CD4-positive, CD25-positive, alpha-beta regulatory T cell (primary cell): ENCODE measurements around the gene PLXNB2. TPM values are rescaled to one million over a fixed set of nuclear protein-coding genes. Genes with fewer than 3 reads are reported as not detected.

Source experiments
- ATAC-seq, 2 donors: fragments of 150-1000 bp; cut with Tn5 transposase; one replicate each; pipeline ENCODE4 v1.10.0; 2021; ENCODE audit warnings: low read depth in 2 of 2, moderate number of reproducible peaks in 2 of 2, moderate library complexity in 1 of 2
- DNase-seq, 3 donors: peaks; one replicate each; pipeline versions ENCODE4 v3.0.0 to v3.0.0-alpha.2; 2012 to 2022; ENCODE audit warnings: mixed read lengths in 1 of 3
- H3K27ac ChIP-seq: one replicate; pipeline ENCODE4 v1.7.0; 2013; ENCODE audit warnings: mild to moderate bottlenecking, low read length; ENCODE audit not compliant: insufficient read depth, poor library complexity, severe bottlenecking
- H3K27me3 ChIP-seq: one replicate; pipeline ENCODE4 v1.7.0; 2013; ENCODE audit warnings: low read length; ENCODE audit not compliant: control insufficient read depth, insufficient read depth
- H3K36me3 ChIP-seq: one replicate; pipeline ENCODE4 v1.7.0; 2013; ENCODE audit warnings: mild to moderate bottlenecking, low read length, moderate library complexity; ENCODE audit not compliant: control insufficient read depth, insufficient read depth
- H3K4me1 ChIP-seq: 2 replicates; pipeline ENCODE4 v1.7.0; 2013; ENCODE audit warnings: mild to moderate bottlenecking, low read length; ENCODE audit not compliant: insufficient read depth, control insufficient read depth, poor library complexity, severe bottlenecking
- H3K4me3 ChIP-seq: one replicate; pipeline ENCODE4 v1.7.0; 2013; ENCODE audit warnings: low read depth, mild to moderate bottlenecking, low read length, moderate library complexity
- H3K9me3 ChIP-seq, 2 experiments: 1 replicate in 1 of 2; 2 replicates in 1 of 2; pipeline ENCODE4 v1.7.0; 2013; ENCODE audit warnings: low read length in 2 of 2, mild to moderate bottlenecking in 1 of 2, moderate library complexity in 1 of 2; ENCODE audit not compliant: control insufficient read depth in 2 of 2
- H3K27ac Mint-ChIP-seq, 3 donors: one replicate each; pipeline ENCODE4 v1.8.0; 2020 to 2022; ENCODE audit warnings: mild to moderate bottlenecking in 3 of 3, mixed read lengths in 3 of 3, moderate library complexity in 2 of 3
- H3K27me3 Mint-ChIP-seq: one replicate; pipeline ENCODE4 v1.8.0; 2022; ENCODE audit warnings: mild to moderate bottlenecking, mixed read lengths
- H3K36me3 Mint-ChIP-seq: one replicate; pipeline ENCODE4 v1.8.0; 2020; ENCODE audit warnings: mixed read lengths
- H3K4me1 Mint-ChIP-seq, 4 donors: one replicate each; pipeline ENCODE4 v1.8.0; 2020 to 2022; ENCODE audit warnings: mixed read lengths in 4 of 4, mild to moderate bottlenecking in 1 of 4
- H3K4me3 Mint-ChIP-seq, 4 donors: one replicate each; pipeline ENCODE4 v1.8.0; 2020 to 2022; ENCODE audit warnings: mild to moderate bottlenecking in 4 of 4, mixed read lengths in 4 of 4, moderate library complexity in 3 of 4
- H3K9me3 Mint-ChIP-seq, 7 donors: one replicate each; pipeline ENCODE4 v1.8.0; 2020 to 2022; ENCODE audit warnings: mixed read lengths in 7 of 7, mild to moderate bottlenecking in 3 of 7, moderate library complexity in 2 of 7
- polyA plus RNA-seq, 4 donors: library from polyadenylated mRNA; unstranded; fragments of 300-500 nt; fragmentation: Illumina TruSeq; gene quantifications; one replicate each; pipeline ENCODE4 v1.2.3, GENCODE V29; 2021
- total RNA-seq: library from RNA; stranded (reverse); gene quantifications from one replicate; pipeline ENCODE4 v1.2.3, GENCODE V29; 2022

Gene PLXNB2
- total and polyA plus RNA-seq, 5 donors from 2014 or later = 0.36 to 3.7 (median 0.55) TPM; not detected in 1

DNA sequence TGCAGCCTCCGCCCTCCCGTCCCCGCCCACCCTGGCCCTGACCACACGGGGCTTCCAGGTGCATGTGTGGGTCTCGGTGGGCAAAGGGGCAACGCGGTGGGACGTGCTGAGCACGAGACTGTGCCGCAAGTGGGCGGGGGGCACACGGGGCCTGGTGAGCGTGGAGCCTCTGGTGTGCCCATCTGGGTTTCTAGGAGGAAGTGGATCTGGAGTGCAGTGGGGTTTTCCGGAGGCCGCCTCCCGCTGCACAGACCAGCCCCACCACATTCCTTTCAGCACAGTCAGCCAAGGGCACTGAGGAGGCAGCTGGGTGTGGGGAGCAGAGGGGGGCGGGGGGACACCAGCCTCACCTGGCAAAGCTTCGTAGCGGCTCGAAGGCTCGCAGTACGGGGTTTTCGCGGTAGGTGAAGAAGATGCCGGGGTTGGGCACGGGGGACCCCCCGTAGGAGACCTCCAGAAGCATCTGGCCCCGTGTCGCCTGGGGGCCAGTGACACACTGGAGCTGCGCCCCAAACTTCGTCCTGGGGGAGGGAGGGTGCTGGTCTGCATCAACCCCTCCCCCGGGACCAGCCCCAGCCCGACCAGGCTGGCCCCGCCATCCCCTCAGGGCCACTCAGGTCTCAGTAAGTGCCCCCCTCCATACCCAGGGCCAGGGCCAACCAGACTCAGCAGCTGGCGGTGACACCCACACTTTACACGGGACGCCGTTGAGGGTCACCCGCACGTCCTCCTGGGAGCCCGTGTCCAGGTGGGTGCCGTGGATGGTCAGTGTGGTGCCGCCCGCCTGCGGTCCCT, 24.9 kb downstream of the PLXNB2 start:
- no peaks in the 10 kb centered on the region for H3K27me3 Mint-ChIP-seq
- H3K4me1 ChIP-seq = no peaks in the 10 kb centered on the region
- H3K36me3 Mint-ChIP-seq = no peaks in the 10 kb centered on the region
- H3K9me3 ChIP-seq = no peaks in the 10 kb centered on the region
- DNase-seq (no peak), ATAC-seq (no peak)
- H3K4me1 Mint-ChIP-seq = no peaks in the 10 kb centered on the region
- no peak overlapping the region for H3K4me3 ChIP-seq
- H3K4me3 Mint-ChIP-seq = no peak overlapping the region
- no peaks in the 10 kb centered on the region for H3K36me3 ChIP-seq
- H3K27ac ChIP-seq = no peak overlapping the region
- H3K9me3 Mint-ChIP-seq = peaks cover 0 to 1% (median 0%) of the 10 kb centered on the region in 7 donors
- H3K27ac Mint-ChIP-seq = no peak overlapping the region
- no peaks in the 10 kb centered on the region for H3K27me3 ChIP-seq

DNA sequence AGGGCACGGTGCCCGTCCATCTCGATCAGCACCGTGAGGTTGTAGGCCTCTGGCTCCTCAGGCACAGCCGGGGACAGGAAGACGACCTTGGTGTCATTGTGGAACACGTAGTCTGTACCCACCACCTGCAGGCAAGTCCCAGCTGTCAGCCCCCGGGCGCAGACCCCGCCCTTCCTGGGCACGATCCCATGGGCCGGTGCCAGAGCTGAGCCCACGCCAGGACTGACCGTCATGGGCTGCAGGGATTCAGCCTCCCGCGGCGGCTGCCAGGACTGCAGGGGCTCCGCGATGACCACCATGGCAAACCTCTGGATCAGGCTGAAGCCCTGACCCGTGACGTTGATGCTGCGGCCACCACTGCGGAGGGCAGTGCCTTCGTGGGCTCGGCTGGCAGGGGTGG, 25.5 kb downstream of the PLXNB2 start:
- Histone ChIP-seq H3K27ac (no peak overlapping the region), H3K4me1 (no peaks in the 10 kb centered on the region), H3K9me3 (no peaks in the 10 kb centered on the region), H3K27me3 (no peaks in the 10 kb centered on the region), H3K36me3 (no peaks in the 10 kb centered on the region), H3K4me3 (no peak overlapping the region)
- H3K36me3 Mint-ChIP-seq = no peaks in the 10 kb centered on the region
- no peaks in the 10 kb centered on the region for H3K4me1 Mint-ChIP-seq
- peaks cover 0 to 1% (median 0%) of the 10 kb centered on the region in 7 donors for H3K9me3 Mint-ChIP-seq
- no peak for DNase-seq
- H3K27ac Mint-ChIP-seq = no peak overlapping the region
- no peak overlapping the region for H3K4me3 Mint-ChIP-seq
- ATAC-seq = no peak
- H3K27me3 Mint-ChIP-seq = no peaks in the 10 kb centered on the region

DNA sequence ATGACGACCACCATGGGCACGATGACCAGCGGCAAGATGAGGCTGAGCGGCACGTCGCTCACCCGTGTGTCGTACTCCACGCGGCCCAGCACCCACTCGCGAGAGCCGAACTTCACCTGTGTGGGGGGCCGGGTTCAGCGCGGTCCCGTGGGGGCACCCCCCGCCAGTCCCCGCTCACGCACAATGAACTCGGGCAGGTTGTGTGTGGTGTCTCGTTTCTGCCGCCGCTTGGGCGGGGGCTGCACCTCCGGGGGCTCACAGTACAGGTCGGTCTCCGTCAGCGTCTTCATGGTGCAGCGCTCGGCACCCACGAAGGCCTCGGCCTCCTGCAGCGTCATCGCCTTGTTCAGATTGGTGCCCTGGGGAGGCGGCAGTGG, 26.1 kb downstream of the PLXNB2 start:
- Mint-ChIP-seq H3K4me1 (no peaks in the 10 kb centered on the region), H3K9me3 (peaks cover 0 to 1% (median 0%) of the 10 kb centered on the region in 7 donors), H3K4me3 (no peak overlapping the region), H3K36me3 (no peaks in the 10 kb centered on the region), H3K27me3 (no peaks in the 10 kb centered on the region), H3K27ac (no peak overlapping the region)
- H3K27ac ChIP-seq = no peak overlapping the region
- no peaks in the 10 kb centered on the region for H3K4me1 ChIP-seq
- H3K27me3 ChIP-seq = no peaks in the 10 kb centered on the region
- H3K9me3 ChIP-seq = no peaks in the 10 kb centered on the region
- no peak for ATAC-seq
- H3K4me3 ChIP-seq = no peak overlapping the region
- no peaks in the 10 kb centered on the region for H3K36me3 ChIP-seq
- no peak for DNase-seq

DNA sequence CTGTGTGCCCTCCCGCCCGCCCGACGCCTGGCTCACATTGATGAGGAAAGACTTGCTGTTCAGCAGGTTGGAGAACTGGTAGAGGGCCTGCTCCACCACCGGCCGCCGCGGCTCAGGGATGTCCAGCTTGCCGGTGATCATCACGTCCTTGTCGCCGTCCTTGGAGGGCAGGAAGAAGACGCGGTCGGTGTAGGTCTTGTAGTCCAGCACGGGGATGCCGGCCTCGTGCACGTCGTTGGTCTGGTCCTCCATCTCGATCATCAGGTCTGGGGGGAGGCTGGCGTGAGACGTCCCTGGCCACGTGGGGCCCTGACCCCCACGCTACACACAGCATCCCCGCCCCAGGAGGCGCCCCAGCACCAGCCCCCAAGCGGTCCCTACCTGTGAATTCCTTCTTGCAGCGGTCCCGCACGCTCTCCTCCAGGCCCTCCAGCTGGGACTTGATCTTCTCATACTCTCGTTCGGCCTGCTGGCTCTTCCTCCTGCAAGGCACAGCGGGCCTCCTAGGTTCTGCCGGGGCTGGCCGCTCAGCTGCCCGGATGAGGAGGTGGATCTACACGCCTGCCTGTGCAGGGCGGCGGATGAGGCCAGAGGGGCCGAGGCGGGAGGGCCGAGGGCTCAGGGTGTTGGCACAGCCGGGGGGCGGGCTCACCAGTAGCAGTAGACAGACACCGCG, 26.6 kb downstream of the PLXNB2 start:
- H3K27ac Mint-ChIP-seq = no peak overlapping the region
- H3K9me3 Mint-ChIP-seq = peaks cover 0 to 1% (median 0%) of the 10 kb centered on the region in 7 donors
- H3K27me3 ChIP-seq = no peaks in the 10 kb centered on the region
- DNase-seq (no peak), ATAC-seq (no peak)
- H3K4me3 Mint-ChIP-seq = no peak overlapping the region
- no peaks in the 10 kb centered on the region for H3K4me1 ChIP-seq
- H3K27me3 Mint-ChIP-seq = no peaks in the 10 kb centered on the region
- H3K4me1 Mint-ChIP-seq = no peaks in the 10 kb centered on the region
- no peaks in the 10 kb centered on the region for H3K36me3 Mint-ChIP-seq
- no peaks in the 10 kb centered on the region for H3K36me3 ChIP-seq
- no peaks in the 10 kb centered on the region for H3K9me3 ChIP-seq
- H3K27ac ChIP-seq = no peak overlapping the region
- H3K4me3 ChIP-seq = no peak overlapping the region

DNA sequence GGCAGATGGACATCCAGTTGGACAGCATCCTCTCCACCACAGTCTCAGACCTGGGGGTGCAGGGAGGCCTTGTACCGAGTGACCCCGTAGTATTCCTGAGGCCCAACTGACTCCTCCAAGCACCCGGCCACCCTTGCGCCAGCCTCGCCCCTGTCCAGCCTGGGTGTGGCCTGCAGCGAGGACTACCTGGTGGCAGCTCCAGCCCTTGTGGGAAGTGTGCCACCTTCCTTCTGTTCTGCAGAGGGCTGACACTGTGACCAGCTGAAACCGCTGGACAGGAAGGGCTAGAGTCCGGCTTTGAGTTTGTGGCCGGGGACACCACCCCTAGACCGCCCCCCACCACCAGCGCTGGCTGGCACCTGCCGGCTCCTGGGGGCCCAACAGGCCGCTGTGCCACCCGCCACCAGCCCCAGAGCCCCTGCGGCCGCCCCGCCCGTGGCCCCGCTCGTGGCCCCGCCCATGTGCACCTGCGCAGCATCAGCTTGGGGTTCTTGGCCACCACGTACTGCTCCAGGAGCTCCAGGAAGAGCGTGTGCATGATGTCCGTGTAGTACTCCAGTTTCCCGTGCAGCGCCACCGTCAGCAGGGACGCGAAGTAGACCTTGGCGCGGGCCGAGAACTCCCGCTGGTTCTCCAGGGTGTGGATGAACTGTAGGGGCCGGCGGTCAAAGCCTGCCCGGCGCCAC, 27.3 kb downstream of the PLXNB2 start:
- no peak overlapping the region for H3K4me3 ChIP-seq
- no peaks in the 10 kb centered on the region for H3K27me3 Mint-ChIP-seq
- DNase-seq (no peak), ATAC-seq (no peak)
- H3K27ac Mint-ChIP-seq = no peak overlapping the region
- H3K4me1 Mint-ChIP-seq = no peaks in the 10 kb centered on the region
- H3K9me3 ChIP-seq = no peaks in the 10 kb centered on the region
- peaks cover 0 to 1% (median 0%) of the 10 kb centered on the region in 7 donors for H3K9me3 Mint-ChIP-seq
- H3K27me3 ChIP-seq = no peaks in the 10 kb centered on the region
- no peak overlapping the region for H3K4me3 Mint-ChIP-seq
- no peak overlapping the region for H3K27ac ChIP-seq
- no peaks in the 10 kb centered on the region for H3K36me3 ChIP-seq
- H3K36me3 Mint-ChIP-seq = no peaks in the 10 kb centered on the region
- H3K4me1 ChIP-seq = no peaks in the 10 kb centered on the region

DNA sequence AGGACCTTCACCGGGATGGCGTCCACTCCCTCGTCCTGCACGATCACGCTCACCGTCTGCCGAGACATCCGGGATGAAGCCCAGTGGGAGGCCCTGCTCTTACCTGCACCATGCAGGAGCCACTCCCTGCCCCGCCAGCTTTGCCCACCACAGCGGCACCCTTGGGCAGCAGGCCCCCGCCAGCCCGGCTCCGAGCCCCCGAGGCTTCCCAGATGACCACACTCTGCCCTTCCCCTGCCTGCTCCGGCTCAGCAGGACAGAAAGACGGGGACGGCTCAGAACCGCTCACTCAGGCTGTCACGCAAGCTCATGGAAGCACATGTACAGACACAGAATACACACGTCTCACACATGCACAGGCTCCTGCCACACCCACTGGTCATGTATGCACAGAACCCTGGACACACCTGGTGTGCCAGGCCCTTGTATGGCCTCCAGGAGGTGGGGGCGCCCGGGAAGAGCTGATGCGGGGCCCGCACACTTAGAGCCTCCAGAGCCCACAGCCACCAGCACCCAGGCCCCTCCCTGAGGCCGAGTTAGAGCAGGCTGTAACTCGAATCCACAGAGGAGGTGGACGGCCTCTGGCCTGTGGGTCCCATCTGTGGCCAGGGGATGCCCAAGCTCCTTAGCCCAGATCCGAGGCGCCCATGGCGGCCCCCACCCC, 28.4 kb downstream of the PLXNB2 start:
- H3K36me3 ChIP-seq = no peaks in the 10 kb centered on the region
- no peak overlapping the region for H3K4me3 ChIP-seq
- peaks cover 2% of the 10 kb centered on the region for H3K27me3 Mint-ChIP-seq
- no peak overlapping the region for H3K27ac ChIP-seq
- H3K27me3 ChIP-seq = no peaks in the 10 kb centered on the region
- H3K4me1 ChIP-seq = peaks cover 3% of the 10 kb centered on the region
- no peak overlapping the region for H3K4me3 Mint-ChIP-seq
- DNase-seq (no peak), ATAC-seq (no peak)
- H3K27ac Mint-ChIP-seq = no peak overlapping the region
- H3K9me3 ChIP-seq = no peaks in the 10 kb centered on the region
- H3K9me3 Mint-ChIP-seq = peaks cover 0 to 1% (median 0%) of the 10 kb centered on the region in 7 donors
- no peaks in the 10 kb centered on the region for H3K36me3 Mint-ChIP-seq
- H3K4me1 Mint-ChIP-seq = peaks cover 0 to under 1% (median 0%) of the 10 kb centered on the region in 4 donors

DNA sequence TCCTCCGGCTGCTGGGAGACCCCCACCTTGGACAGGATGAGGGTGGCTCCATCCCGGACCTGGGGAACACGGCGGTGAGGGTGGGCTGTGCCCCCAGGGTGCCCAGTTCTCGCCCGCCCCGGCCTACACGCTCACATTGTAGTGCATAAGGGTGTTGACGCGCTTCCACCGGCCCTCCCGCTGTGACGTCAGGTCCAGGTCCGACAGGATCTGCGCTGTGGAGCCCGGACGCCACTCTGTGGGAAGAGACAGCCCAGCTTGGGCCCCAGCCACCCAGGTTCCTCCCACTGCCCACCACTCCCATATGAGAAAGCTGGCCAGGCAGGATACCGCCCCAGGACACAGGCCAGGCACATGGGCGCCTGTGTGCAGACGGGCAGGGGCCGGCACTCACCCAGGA, 29.0 kb downstream of the PLXNB2 start:
- Histone ChIP-seq H3K27ac (no peak overlapping the region), H3K9me3 (no peaks in the 10 kb centered on the region), H3K36me3 (no peaks in the 10 kb centered on the region), H3K27me3 (no peaks in the 10 kb centered on the region), H3K4me3 (no peak overlapping the region), H3K4me1 (peaks cover 4% of the 10 kb centered on the region)
- H3K4me3 Mint-ChIP-seq = no peak overlapping the region
- ATAC-seq = no peak
- peaks cover 0 to 1% (median 0%) of the 10 kb centered on the region in 7 donors for H3K9me3 Mint-ChIP-seq
- no peak for DNase-seq
- H3K36me3 Mint-ChIP-seq = no peaks in the 10 kb centered on the region
- H3K4me1 Mint-ChIP-seq = peaks cover 0 to 5% (median 2%) of the 10 kb centered on the region in 4 donors
- peaks cover 4% of the 10 kb centered on the region for H3K27me3 Mint-ChIP-seq
- no peak overlapping the region for H3K27ac Mint-ChIP-seq
